Stomach smooth muscle (tissue), 2 donors: ENCODE data around the gene SYTL2.
"Not testable (repeated sequence)": the region's sequence is repeated elsewhere in the genome, so short reads cannot be mapped to it uniquely, and the experiment has no call there.

Source experiments
- H3K27ac ChIP-seq: one replicate; pipeline ENCODE4 v1.7.0; 2013; ENCODE audit warnings: mild to moderate bottlenecking, low read length, inconsistent platforms
- H3K27me3 ChIP-seq, 2 donors: one replicate each; pipeline ENCODE4 v1.7.0; 2013; ENCODE audit warnings: low read length in 2 of 2; ENCODE audit not compliant: insufficient read depth in 2 of 2, control insufficient read depth in 1 of 2
- H3K36me3 ChIP-seq, 2 donors: one replicate each; pipeline ENCODE4 v1.7.0; 2013; ENCODE audit warnings: low read length in 2 of 2; ENCODE audit not compliant: control insufficient read depth in 2 of 2, insufficient read depth in 2 of 2
- H3K4me1 ChIP-seq: one replicate; pipeline ENCODE4 v1.7.0; 2013; ENCODE audit warnings: low read length; ENCODE audit not compliant: control insufficient read depth, insufficient read depth
- H3K4me3 ChIP-seq, 2 donors: one replicate each; pipeline ENCODE4 v1.7.0; 2013; ENCODE audit warnings: low read length in 2 of 2
- H3K9ac ChIP-seq, 2 donors: one replicate each; pipeline ENCODE4 v1.7.0; 2013; ENCODE audit warnings: low read length in 2 of 2, mild to moderate bottlenecking in 1 of 2
- H3K9me3 ChIP-seq, 2 donors: one replicate each; pipeline ENCODE4 v1.7.0; 2013; ENCODE audit warnings: low read length in 2 of 2; ENCODE audit not compliant: control insufficient read depth in 2 of 2
- donor health status: healthy.
- donor health status: Pancreatic carcinoma.

The SYTL2 gene

DNA sequence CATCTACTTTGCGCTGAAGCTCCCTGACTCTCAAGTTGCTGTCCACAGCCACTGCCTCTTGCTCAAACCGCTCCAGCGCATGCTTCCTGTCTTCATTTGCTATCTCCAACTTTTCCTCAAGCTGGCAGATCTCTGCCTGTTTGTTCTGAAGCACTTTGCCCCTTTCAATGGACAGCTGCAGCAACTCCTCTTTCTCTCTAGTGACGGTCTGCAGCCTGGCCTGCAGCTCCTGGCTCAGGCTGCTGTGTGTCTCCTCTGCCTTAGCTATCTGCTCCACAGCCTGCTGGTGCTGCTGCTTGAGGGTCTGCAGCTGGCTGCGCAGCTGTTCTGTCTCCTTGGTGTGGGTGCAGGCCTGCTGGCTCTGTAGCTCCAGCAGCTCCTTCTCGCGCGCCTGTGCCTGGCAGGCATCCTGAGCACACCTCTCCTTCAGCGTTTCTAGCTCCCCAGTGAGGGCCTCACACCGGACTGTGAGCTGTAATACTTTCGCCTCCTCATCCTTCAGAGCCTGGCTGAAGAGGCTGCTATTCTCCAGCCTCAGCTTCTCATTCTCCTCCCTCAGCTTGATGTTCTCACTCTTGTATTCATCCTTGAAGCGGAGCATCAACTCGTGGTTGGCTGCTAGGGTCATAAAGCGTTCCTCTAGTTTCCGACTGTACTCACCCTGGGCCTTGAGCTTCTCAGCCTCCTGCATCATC lies 125.7 kb downstream of the SYTL2 start:
- no peaks in the 10 kb centered on the region for H3K27me3 ChIP-seq
- peak overlapping the region; percentile 56 for H3K27ac ChIP-seq
- H3K4me1 ChIP-seq: peaks cover 34% of the 10 kb centered on the region
- peak overlapping the region; percentile 50 to 75 for H3K9ac ChIP-seq
- no peaks in the 10 kb centered on the region for H3K9me3 ChIP-seq
- peak overlapping the region; percentile 64 to 87 for H3K4me3 ChIP-seq
- H3K36me3 ChIP-seq: no peaks in the 10 kb centered on the region

DNA sequence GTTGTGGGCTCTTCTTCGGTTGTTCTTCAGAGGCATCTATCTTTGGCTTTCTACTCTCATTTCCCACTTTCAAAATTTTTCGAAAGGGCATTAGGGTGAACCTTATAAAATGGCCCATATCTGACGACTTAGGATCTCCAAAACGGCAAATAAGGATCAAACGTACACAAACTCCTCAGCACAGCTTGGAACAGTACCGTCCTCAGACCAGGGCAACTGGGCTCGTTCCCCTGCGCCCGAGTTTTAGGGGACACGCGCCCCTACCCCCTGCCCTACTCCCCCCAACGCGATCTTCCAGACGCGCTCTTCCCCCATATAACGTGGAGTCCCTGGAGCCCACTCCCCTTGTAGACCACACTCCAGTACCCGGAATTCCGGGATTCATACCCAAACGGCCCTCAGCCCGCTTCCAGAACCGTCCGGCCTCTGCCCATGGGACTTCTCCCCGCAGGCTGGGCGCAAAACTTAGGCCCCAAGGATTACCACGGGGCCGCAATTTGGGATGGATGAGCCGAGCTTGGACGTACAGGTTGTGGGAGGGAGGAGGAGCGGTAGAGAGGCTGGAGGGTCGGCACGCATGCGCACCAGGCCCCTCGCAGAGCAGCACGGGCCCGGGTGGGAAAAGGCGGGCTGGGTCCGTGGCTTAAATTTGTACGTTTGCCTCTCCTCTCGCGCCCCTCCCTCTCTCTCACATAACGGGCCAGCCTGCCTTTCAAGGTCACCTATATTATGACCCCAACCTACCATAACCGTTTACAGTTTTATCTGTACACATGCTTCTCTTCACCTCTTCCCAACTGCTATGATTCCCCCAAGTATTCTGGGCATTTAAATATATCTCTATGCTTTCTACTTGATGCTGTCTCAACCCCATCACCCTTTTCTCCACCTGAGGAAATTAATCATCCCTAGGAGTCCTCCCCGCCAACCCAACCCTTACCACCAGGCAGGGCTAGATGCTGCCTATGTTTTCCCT lies 128.3 kb downstream of the SYTL2 start:
- Histone ChIP-seq H3K27me3 (no peaks in the 10 kb centered on the region), H3K36me3 (no peaks in the 10 kb centered on the region), H3K27ac (no peak overlapping the region), H3K9me3 (no peaks in the 10 kb centered on the region), H3K4me3 (peak overlapping the region; percentile 78 to 81), H3K9ac (peak overlapping the region; percentile 73 to 81), H3K4me1 (peaks cover 34% of the 10 kb centered on the region)

DNA sequence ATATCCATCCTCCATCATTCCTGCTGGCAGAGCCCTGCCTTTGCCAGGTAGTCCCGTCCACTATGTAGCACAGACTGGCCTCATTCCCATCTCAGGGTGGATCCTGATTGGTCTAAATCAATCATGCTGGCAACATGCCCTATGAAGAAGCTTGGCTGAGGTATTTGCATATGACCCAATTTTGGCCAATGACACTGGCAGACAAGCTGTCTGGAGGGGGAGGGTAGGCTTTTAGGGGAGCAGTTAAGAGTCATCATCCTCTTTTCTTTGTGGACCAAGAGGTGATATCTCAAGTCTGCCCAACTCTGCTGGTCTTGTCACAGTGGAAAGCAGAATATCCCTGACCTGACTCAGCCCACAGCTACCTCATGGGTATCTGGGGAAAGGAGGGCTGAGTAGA lies 130.0 kb downstream of the SYTL2 start:
- peaks cover 30% of the 10 kb centered on the region for H3K4me1 ChIP-seq
- H3K36me3 ChIP-seq: no peaks in the 10 kb centered on the region
- H3K27ac ChIP-seq: no peak overlapping the region
- no peak overlapping the region for H3K4me3 ChIP-seq
- H3K9ac ChIP-seq: no peak overlapping the region
- H3K9me3 ChIP-seq: no peaks in the 10 kb centered on the region
- no peaks in the 10 kb centered on the region for H3K27me3 ChIP-seq

DNA sequence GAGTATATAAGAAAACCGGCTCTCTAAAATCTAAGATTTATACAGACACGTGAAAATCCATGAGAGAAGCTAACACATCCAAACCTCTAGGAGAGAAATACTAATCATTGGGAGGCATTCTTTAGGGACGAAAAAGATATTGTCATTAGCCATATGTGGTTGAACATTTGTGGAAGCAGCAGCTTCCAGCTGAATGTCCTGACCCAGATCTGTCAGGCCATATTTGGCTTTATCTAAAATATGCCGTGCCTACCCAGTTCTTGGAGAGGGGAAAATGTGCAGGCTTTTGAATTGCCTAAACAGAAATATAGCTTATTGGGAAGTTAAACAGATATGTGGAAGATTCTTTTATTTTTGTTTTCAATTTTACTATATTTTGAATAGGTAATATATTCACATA lies 131.4 kb downstream of the SYTL2 start:
- no peaks in the 10 kb centered on the region for H3K36me3 ChIP-seq
- H3K9ac ChIP-seq: no peak overlapping the region
- no peaks in the 10 kb centered on the region for H3K27me3 ChIP-seq
- H3K4me3 ChIP-seq: no peak overlapping the region
- no peak overlapping the region for H3K27ac ChIP-seq
- H3K4me1 ChIP-seq: peaks cover 16% of the 10 kb centered on the region
- H3K9me3 ChIP-seq: peaks cover 0 to under 1% of the 10 kb centered on the region in 2 donors

DNA sequence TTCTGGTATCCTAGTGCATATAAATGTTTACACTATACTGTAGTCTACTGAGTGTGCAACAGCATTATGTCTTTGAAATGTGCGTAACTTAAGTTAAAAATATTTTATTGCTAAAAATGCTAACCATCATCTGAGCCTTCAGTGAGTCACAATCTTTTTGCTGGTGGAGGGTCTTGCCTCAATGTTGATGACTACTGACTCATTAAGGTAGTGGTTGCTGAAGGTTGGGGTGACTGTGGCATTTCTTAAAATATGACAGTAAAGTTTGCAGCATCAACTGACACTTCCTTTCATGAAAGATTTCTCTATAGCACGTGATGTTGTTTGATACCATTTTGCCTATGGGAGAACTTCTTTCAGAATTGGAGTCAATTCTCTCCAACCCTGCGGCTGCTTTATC lies 137.5 kb downstream of the SYTL2 start:
- H3K27ac ChIP-seq: no peak overlapping the region
- peaks cover 0 to 2% of the 10 kb centered on the region in 2 donors for H3K9me3 ChIP-seq
- H3K4me1 ChIP-seq: no peaks in the 10 kb centered on the region
- H3K9ac ChIP-seq: no peak overlapping the region
- H3K36me3 ChIP-seq: no peaks in the 10 kb centered on the region
- no peak overlapping the region for H3K4me3 ChIP-seq
- H3K27me3 ChIP-seq: no peaks in the 10 kb centered on the region

DNA sequence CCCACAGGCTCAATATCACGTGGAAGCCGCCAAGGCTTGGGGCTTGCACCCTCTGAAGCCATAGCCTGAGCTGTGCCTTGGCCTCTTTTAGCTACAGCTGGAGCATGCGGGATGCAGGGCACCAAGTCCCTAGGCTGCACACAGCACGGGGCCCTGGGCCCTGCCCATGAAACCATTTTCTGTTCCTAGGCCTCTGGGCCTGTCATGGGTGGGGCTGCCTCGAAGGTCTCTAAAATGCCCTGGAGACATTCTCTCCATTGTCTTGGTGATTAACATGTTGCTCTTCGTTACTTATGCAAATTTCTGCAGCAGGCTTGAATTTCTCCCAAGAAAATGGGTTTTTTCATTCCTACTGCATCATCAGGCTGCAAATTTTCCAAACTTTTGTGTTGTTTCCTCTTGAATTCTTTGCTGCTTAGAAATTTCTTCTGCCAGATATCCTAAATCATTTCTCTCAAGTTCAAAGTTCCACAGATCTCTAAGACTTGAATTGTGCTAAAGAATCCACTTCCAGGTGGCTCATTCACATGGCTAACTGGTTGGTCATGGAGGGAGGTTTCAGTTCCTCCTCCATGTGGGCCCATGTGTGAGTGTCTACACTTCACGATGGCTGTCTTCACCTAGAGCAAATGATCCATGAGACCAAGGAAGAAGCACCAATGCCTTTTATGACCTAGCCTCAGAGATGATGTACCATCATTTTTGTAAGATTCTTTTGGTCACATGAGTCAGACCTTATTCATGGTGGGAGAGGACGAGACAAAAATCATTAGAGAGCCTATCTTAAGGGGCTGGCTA lies 138.6 kb downstream of the SYTL2 start:
- H3K27ac ChIP-seq: no peak overlapping the region
- H3K27me3 ChIP-seq: no peaks in the 10 kb centered on the region
- H3K9me3 ChIP-seq: peaks cover 0 to 2% of the 10 kb centered on the region in 2 donors
- no peaks in the 10 kb centered on the region for H3K4me1 ChIP-seq
- no peak overlapping the region for H3K9ac ChIP-seq
- H3K36me3 ChIP-seq: no peaks in the 10 kb centered on the region
- no peak overlapping the region for H3K4me3 ChIP-seq

DNA sequence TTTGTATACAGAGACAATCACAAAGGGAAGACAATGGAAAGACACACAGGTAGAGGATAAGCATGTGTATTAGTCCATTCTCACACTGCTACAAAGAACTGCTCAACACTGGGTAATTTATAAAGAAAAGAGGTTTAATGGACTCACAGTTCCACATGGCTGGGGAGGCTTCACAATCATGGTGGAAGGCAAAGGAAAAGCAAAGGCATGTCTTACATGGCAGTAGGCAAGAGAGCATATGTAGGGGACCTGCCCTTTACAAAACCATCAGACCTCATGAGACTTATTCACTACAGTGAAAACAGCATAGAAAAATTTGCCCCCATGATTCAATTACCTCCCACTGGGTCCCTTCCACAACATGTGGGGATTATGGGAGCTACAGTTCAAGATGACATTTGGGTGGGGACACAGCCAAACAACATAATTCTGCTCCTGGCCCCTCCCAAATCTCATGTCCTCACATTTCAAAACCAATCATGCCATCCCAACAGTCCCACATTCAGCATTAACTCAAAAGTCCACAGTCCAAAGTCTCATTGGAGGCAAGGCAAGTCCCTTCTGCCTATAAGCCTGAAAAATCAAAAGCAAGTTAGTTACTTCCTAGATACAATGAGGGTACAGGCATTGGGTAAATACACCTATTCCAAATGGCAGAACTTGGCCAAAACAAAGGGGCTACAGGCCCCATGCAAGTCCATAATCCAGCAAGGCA lies 139.8 kb downstream of the SYTL2 start:
- not testable (repeated sequence) for H3K9ac ChIP-seq, H3K27me3 ChIP-seq, H3K4me1 ChIP-seq, H3K36me3 ChIP-seq, H3K9me3 ChIP-seq, H3K4me3 ChIP-seq, H3K27ac ChIP-seq

DNA sequence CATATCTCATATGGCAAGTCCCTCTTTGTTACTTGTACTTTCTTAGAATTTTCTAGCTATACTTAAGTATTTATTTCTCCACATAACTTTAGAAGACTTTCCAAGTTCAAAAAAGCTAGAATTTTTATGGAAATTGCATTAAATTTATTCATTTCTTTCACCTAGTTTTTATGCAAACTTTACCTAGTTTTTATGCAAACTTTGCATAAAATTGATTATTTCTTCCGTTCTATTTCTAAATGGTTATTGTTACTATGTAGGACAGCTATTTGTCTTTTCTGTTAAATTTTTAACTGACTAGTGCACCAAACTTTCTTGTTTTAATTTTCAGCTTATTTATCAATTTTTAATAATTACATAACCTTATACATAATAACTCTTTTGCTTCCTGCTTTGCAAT lies 142.8 kb downstream of the SYTL2 start:
- H3K9me3 ChIP-seq: no peaks in the 10 kb centered on the region
- H3K4me1 ChIP-seq: no peaks in the 10 kb centered on the region
- no peak overlapping the region for H3K27ac ChIP-seq
- no peak overlapping the region for H3K9ac ChIP-seq
- no peak overlapping the region for H3K4me3 ChIP-seq
- H3K36me3 ChIP-seq: no peaks in the 10 kb centered on the region
- H3K27me3 ChIP-seq: no peaks in the 10 kb centered on the region

DNA sequence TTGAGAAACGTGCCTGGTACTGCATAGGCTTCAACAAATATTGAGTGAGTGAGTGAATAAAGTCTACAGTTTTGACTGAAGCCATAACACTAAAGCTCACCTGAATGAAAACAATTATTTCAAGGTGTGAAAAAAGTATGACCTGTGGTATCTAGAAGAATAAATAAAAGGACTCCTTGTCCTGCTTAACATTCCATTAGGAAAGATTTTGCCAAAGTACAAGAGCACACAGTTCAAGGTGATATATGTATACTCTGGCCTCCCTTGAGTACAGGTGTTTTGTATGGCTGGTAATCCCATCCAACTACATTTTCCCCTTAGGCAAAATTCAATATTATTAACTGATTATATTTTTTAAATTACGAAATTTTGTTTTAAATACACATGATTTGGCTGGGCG lies 144.3 kb downstream of the SYTL2 start:
- Histone ChIP-seq H3K27ac (no peak overlapping the region), H3K27me3 (no peaks in the 10 kb centered on the region), H3K9me3 (no peaks in the 10 kb centered on the region), H3K36me3 (no peaks in the 10 kb centered on the region), H3K4me1 (no peaks in the 10 kb centered on the region), H3K9ac (no peak overlapping the region), H3K4me3 (no peak overlapping the region)

DNA sequence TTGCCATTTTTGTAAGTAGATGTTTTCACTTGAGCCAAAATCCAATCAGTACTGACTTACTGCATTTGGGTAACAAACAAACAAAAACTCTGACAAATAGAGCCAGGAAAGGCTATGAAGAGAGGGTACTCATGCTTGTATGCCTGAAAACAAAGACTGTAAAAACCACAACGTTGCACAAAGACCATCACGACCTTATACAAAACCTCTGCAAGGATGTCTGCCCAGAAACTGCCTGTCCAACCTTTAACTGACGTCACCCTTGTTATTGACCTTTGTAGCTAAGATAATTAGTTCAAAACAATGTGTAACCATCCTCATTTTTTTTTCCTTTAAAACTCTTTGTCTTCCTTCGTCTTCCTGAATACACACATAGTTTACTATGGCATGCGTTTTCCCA lies 145.2 kb downstream of the SYTL2 start:
- no peaks in the 10 kb centered on the region for H3K36me3 ChIP-seq
- H3K9ac ChIP-seq: no peak overlapping the region
- H3K4me1 ChIP-seq: no peaks in the 10 kb centered on the region
- H3K27me3 ChIP-seq: no peaks in the 10 kb centered on the region
- no peak overlapping the region for H3K4me3 ChIP-seq
- H3K9me3 ChIP-seq: no peaks in the 10 kb centered on the region
- no peak overlapping the region for H3K27ac ChIP-seq
